ENCODE results near the gene RABGAP1L.

RABGAP1L gene

DNA sequence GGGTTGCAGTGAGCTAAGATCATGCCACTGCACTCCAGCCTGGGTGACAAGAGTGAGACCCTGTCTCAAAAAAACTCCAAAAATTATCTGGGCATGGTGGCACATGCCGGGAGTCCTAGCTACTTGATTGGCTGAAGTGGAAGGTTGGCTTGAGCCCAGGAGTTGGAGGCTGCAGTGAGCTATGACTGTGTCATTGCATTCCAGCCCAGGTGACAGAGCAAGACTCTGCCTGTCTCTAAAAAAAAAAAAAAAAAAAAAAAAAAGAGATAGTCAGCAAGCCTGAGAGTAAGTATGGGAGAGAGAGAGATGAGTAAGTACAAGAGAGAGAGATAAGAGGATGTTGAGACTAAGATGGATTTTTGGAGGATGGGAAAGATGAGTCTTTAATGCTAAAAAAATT lies 659.6 kb downstream of the RABGAP1L start:
- DNase-seq (ENCODE audit: low spot score) = no peak
- Histone ChIP-seq H3K4me3 (no peak overlapping the region), H3K27ac (no peak overlapping the region)
- TF ChIP-seq, protein P1, sequence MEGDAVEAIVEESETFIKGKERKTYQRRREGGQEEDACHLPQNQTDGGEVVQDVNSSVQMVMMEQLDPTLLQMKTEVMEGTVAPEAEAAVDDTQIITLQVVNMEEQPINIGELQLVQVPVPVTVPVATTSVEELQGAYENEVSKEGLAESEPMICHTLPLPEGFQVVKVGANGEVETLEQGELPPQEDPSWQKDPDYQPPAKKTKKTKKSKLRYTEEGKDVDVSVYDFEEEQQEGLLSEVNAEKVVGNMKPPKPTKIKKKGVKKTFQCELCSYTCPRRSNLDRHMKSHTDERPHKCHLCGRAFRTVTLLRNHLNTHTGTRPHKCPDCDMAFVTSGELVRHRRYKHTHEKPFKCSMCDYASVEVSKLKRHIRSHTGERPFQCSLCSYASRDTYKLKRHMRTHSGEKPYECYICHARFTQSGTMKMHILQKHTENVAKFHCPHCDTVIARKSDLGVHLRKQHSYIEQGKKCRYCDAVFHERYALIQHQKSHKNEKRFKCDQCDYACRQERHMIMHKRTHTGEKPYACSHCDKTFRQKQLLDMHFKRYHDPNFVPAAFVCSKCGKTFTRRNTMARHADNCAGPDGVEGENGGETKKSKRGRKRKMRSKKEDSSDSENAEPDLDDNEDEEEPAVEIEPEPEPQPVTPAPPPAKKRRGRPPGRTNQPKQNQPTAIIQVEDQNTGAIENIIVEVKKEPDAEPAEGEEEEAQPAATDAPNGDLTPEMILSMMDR (IDR thresholded peaks at IDR 0.05) = no peak

DNA sequence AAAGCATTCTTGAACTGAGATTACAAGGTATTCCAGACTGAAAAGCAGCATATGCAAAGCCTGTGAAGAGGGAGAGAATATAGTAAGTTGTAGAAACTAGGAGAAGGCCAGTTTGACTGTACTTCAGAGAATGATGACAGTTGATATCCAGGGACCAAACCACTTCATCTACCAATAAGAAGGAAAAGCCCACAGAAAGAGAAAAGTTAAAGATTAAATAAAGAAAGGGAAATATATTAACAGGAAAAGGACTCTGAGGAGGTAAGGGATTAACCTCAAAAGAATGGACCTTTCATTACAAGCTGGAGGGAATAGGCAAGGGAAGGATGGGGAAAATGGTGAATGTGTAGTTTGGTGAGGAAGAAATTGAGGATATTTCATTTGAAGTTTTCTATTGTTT lies 660.3 kb downstream of the RABGAP1L start:
- TF ChIP-seq, protein P1 (IDR thresholded peaks at IDR 0.05) = no peak
- DNase-seq (ENCODE audit: low spot score) = no peak
- no peak overlapping the region for H3K27ac ChIP-seq
- no peak overlapping the region for H3K4me3 ChIP-seq

DNA sequence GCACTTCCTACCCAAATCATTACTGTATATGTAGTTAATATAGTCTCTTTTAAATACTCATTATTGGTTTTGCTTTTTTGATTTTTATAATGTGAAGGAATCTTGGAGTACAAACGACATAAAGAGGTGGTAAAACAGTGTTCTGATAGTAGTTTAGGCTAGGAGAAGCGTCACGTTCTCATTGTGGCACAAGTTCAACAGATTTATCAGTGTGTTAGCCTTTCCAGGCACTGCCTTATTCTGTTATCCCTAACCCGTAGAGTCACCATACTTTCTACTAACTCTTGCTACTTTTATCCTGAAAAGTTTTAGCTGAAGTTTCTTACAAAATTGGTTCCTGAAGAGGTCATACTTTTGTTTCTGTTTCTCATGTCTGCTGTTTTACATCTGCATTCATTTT lies 665.8 kb downstream of the RABGAP1L start:
- TF ChIP-seq, protein P1 (IDR thresholded peaks at IDR 0.05) = no peak
- DNase-seq (ENCODE audit: low spot score) = no peak
- Histone ChIP-seq H3K27ac (no peak overlapping the region), H3K4me3 (no peak overlapping the region)

DNA sequence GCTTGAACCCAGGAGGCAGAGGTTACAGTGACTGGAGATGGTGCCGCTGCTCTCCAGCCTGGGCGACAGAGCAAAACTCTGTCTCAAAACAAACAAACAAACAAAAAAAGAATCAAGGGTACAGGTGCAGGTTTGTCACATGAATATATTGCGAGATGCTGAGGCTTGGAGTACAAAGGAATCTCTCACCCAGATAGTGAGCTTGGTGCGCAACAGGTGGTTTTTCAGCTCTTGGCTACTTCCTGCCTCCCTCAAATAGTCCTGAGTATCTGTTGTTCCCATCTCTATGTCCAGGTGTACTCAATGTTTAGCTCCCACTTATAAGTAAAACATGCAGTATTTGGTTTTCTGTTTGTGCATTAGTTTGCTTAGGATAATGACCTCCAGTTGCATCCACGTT lies 666.5 kb downstream of the RABGAP1L start:
- H3K27ac ChIP-seq = no peak overlapping the region
- no peak overlapping the region for H3K4me3 ChIP-seq
- DNase-seq (ENCODE audit: low spot score) = no peak
- TF ChIP-seq, protein P1 (IDR thresholded peaks at IDR 0.05) = no peak

DNA sequence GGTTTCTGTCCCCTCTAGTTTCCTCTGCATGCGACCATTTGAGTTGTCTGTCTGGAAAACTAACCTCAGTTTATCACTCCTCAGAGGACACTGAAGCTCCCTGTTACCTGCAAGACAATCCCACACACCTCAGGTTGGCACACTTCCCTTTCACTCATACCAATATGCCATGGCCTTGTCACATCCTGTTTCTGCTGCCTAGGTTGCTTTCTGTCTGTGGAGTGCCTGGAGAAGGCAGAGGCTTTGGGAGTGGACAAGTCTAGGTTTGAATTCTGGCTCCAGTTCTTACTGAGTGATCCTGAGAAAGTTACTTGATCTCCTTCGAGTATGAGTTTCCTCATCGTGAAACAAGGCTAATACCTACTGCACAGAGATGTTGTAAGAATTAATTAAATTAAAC lies 668.9 kb downstream of the RABGAP1L start:
- TF ChIP-seq, protein P1 (IDR thresholded peaks at IDR 0.05) = no peak
- H3K27ac ChIP-seq = no peak overlapping the region
- DNase-seq (ENCODE audit: low spot score) = no peak
- no peak overlapping the region for H3K4me3 ChIP-seq

DNA sequence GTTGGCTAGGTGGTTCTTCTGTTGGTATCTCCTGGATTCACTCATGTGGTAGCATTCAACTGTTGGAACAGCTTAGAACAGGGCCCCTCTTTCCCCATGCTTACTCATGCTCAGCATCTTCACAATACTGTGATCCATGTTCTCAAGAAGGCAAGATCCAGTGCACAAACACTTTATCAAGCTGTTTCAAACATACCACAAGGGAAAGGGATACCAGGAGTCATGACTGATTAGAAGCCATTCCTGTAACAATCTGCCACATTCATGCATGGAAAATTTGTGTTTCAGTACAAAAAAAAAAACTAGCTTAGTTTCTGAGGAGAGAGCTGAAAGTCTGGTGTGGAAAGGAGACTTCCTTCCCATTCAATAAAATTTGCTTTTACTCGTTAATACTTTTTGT lies 670.7 kb downstream of the RABGAP1L start:
- no peak overlapping the region for H3K4me3 ChIP-seq
- no peak overlapping the region for H3K27ac ChIP-seq
- DNase-seq (ENCODE audit: low spot score) = no peak
- TF ChIP-seq, protein P1 (IDR thresholded peaks at IDR 0.05) = no peak

DNA sequence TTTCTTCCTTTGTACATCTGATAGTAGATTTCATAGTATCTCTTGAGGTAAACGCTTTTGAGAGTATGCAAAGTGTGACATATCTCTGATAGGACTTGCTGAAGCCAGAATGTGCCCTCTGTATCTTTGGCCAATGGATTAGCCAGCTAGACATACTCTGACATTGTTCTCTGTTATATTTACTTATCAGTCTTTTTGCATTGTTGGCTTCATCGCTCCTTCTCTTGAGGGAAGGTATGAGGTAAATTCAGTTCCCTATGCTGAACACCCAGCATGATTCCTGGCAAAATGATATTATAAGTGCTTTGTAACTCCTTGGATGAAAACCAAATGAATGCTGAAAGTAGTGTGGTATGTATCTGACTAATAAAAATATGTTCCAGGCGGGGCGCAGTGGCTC lies 677.2 kb downstream of the RABGAP1L start:
- no peak overlapping the region for H3K27ac ChIP-seq
- DNase-seq (ENCODE audit: low spot score) = no peak
- TF ChIP-seq, protein P1 (IDR thresholded peaks at IDR 0.05) = no peak
- no peak overlapping the region for H3K4me3 ChIP-seq

Data from coronary artery (tissue), 2 donors.